T-cell (primary cell): ENCODE results near the gene GALNS. TPM values are rescaled to one million over a fixed set of nuclear protein-coding genes. Genes with fewer than 3 reads are reported as not detected.

Experiments used
- ATAC-seq, 4 experiments: fragments of 200-7000 bp in 3 of 4; fragments of 150-1000 bp in 1 of 4; cut with Tn5 transposase; replicated peaks in 1 of 4; 1 replicate in 3 of 4; 2 replicates in 1 of 4; pipeline ENCODE4 v1.10.0; 2021; ENCODE audit warnings: moderate library complexity in 3 of 4, mild to moderate bottlenecking in 2 of 4, moderate number of reproducible peaks in 1 of 4
- CTCF ChIA-PET, 2 donors: fragments of 300-600 bp; sonication (Branson Sonifier 250); formaldehyde crosslinking; loops; one replicate each; lab custom pipeline; 2022; ENCODE audit warnings: antibody characterized with exemption in 2 of 2; lab: Charles Lee
- POLR2A ChIA-PET, 2 donors: fragments of 300-600 bp; sonication (Branson Sonifier 250); formaldehyde crosslinking; loops; one replicate each; lab custom pipeline; 2022; ENCODE audit warnings: antibody characterized with exemption in 2 of 2; lab: Charles Lee
- DNase-seq, 35 experiments: peaks; one replicate each; pipeline versions ENCODE4 v3.0.0 to v3.0.0-alpha.2; 2013 to 2023
- H3K27ac ChIP-seq: one replicate; pipeline ENCODE4 v1.5.1; 2013; ENCODE audit warnings: low read length
- H3K27me3 ChIP-seq, 2 experiments: replicated peaks in 1 of 2; 1 replicate in 1 of 2; 2 replicates in 1 of 2; pipeline versions ENCODE4 v1.6.1 to v1.7.0; 2013; ENCODE audit warnings: low read length in 1 of 2, mixed read lengths in 1 of 2; ENCODE audit not compliant: control insufficient read depth in 2 of 2, insufficient read depth in 2 of 2; ENCODE audit errors: extremely low read depth in 1 of 2
- H3K36me3 ChIP-seq, 2 donors: 1 replicate in 1 of 2; 2 replicates in 1 of 2; pipeline versions ENCODE4 v1.6.1 to v1.7.0; 2013; ENCODE audit warnings: low read length in 1 of 2; ENCODE audit not compliant: control insufficient read depth in 2 of 2, insufficient read depth in 1 of 2; ENCODE audit errors: extremely low read depth in 1 of 2
- H3K4me1 ChIP-seq, 2 experiments: 1 replicate in 1 of 2; 2 replicates in 1 of 2; pipeline versions ENCODE4 v1.6.1 to v1.7.0; 2013; ENCODE audit warnings: low read length in 2 of 2, mixed read lengths in 1 of 2; ENCODE audit not compliant: insufficient read depth in 2 of 2, control insufficient read depth in 1 of 2; ENCODE audit errors: extremely low read depth in 1 of 2
- H3K4me3 ChIP-seq, 2 donors: 1 replicate in 1 of 2; 2 replicates in 1 of 2; pipeline versions ENCODE4 v1.5.1 to v1.7.0; 2013; ENCODE audit warnings: mild to moderate bottlenecking in 2 of 2, low read length in 1 of 2, moderate library complexity in 1 of 2; ENCODE audit not compliant: control insufficient read depth in 1 of 2; ENCODE audit errors: extremely low read depth in 1 of 2
- H3K9me3 ChIP-seq: 2 replicates; pipeline ENCODE4 v1.7.0; 2013
- H3K27ac Mint-ChIP-seq, 2 donors: one replicate each; pipeline ENCODE4 v1.8.0; 2020 to 2021; ENCODE audit warnings: mild to moderate bottlenecking in 2 of 2, mixed read lengths in 2 of 2
- H3K27me3 Mint-ChIP-seq, 2 donors: one replicate each; pipeline ENCODE4 v1.8.0; 2021 to 2022; ENCODE audit warnings: mixed read lengths in 2 of 2
- H3K36me3 Mint-ChIP-seq: one replicate; pipeline ENCODE4 v1.8.0; 2021; ENCODE audit warnings: mixed read lengths
- H3K4me1 Mint-ChIP-seq, 3 donors: one replicate each; pipeline ENCODE4 v1.8.0; 2020 to 2022; ENCODE audit warnings: mixed read lengths in 3 of 3, mild to moderate bottlenecking in 1 of 3
- H3K4me3 Mint-ChIP-seq, 3 donors: one replicate each; pipeline ENCODE4 v1.8.0; 2020 to 2022; ENCODE audit warnings: mild to moderate bottlenecking in 3 of 3, mixed read lengths in 3 of 3, moderate library complexity in 3 of 3
- H3K9me3 Mint-ChIP-seq, 3 donors: one replicate each; pipeline ENCODE4 v1.8.0; 2020 to 2022; ENCODE audit warnings: mixed read lengths in 3 of 3
- WGBS: methylation state at CpG from one replicate; pipeline ENCODE4 v1.1.5; 2013; ENCODE audit warnings: missing lambda C conversion rate; ENCODE audit not compliant: insufficient coverage; 5-methylcytosine and 5-hydroxymethylcytosine counted together
- total RNA-seq, 35 experiments: library from RNA in 6 of 35; stranded (reverse) in 6 of 35; fragments of 120-200 nt in 1 of 35; gene quantifications; one replicate each; pipeline versions ENCODE4 v1.2.1 to v1.2.4 and lab custom pipeline; 2013 to 2026

Gene GALNS
- total RNA-seq, 5 donors from 2014 or later (not counting 1 experiment from before 2014, with no cell fraction given): 47.6 to 68.4 (median 58.4) TPM

GRCh38 chr16:88869673-88869980, 12.9 kb upstream of the GALNS start:
- H3K4me1 ChIP-seq: no peaks in the 10 kb centered on the region
- Mint-ChIP-seq H3K27me3 (peaks cover 8 to 34% of the 10 kb centered on the region in 2 donors), H3K9me3 (no peaks in the 10 kb centered on the region), H3K36me3 (no peaks in the 10 kb centered on the region), H3K27ac (no peak overlapping the region), H3K4me1 (peaks cover 0 to 6% (median 4%) of the 10 kb centered on the region in 3 donors), H3K4me3 (no peak overlapping the region)
- DNase-seq (no peak), ATAC-seq (no peak)
- CTCF ChIA-PET: no interaction called here
- no peak overlapping the region for H3K27ac ChIP-seq
- no peak overlapping the region for H3K4me3 ChIP-seq
- no peaks in the 10 kb centered on the region for H3K9me3 ChIP-seq
- H3K36me3 ChIP-seq: no peaks in the 10 kb centered on the region
- POLR2A ChIA-PET: no interaction called here
- peaks cover 0 to 54% of the 10 kb centered on the region in 2 experiments for H3K27me3 ChIP-seq
- WGBS: 78% methylated on average over 9 of the region's 9 CpGs

GRCh38 chr16:88868974-88869672, 12.4 kb upstream of the GALNS start:
- H3K36me3 ChIP-seq: no peaks in the 10 kb centered on the region
- H3K4me1 ChIP-seq: no peaks in the 10 kb centered on the region
- WGBS: 91% methylated on average over 26 of the region's 27 CpGs
- ATAC-seq (no peak), DNase-seq (no peak)
- Mint-ChIP-seq H3K36me3 (no peaks in the 10 kb centered on the region), H3K27me3 (peaks cover 8 to 34% of the 10 kb centered on the region in 2 donors), H3K27ac (no peak overlapping the region), H3K4me1 (peaks cover 0 to 6% (median 4%) of the 10 kb centered on the region in 3 donors), H3K4me3 (no peak overlapping the region), H3K9me3 (no peaks in the 10 kb centered on the region)
- H3K4me3 ChIP-seq: no peak overlapping the region
- H3K27me3 ChIP-seq: peaks cover 0 to 54% of the 10 kb centered on the region in 2 experiments
- no peaks in the 10 kb centered on the region for H3K9me3 ChIP-seq
- POLR2A ChIA-PET: no interaction called here
- CTCF ChIA-PET: no interaction called here
- H3K27ac ChIP-seq: no peak overlapping the region

GRCh38 chr16:88867581-88868246, 11.0 kb upstream of the GALNS start:
- CTCF ChIA-PET: interaction anchor here in 1 of 2 donors (0.7 kb wide), 1 partner anchor 19 kb away, joined by 3 read pairs; no protein-coding TSS in a partner anchor
- Histone ChIP-seq H3K36me3 (peaks cover 0 to under 1% of the 10 kb centered on the region in 2 donors), H3K27ac (no peak overlapping the region), H3K4me1 (no peaks in the 10 kb centered on the region), H3K4me3 (no peak overlapping the region), H3K27me3 (peaks cover 0 to 43% of the 10 kb centered on the region in 2 experiments), H3K9me3 (no peaks in the 10 kb centered on the region)
- peaks cover under 1% of the 10 kb centered on the region for H3K36me3 Mint-ChIP-seq
- ATAC-seq (no peak), DNase-seq (no peak)
- POLR2A ChIA-PET: no interaction called here
- WGBS: 91% methylated on average over 19 of the region's 24 CpGs
- no peak overlapping the region for H3K4me3 Mint-ChIP-seq
- H3K4me1 Mint-ChIP-seq: peaks cover 0 to 6% (median 4%) of the 10 kb centered on the region in 3 donors
- no peak overlapping the region for H3K27ac Mint-ChIP-seq
- H3K9me3 Mint-ChIP-seq: no peaks in the 10 kb centered on the region
- H3K27me3 Mint-ChIP-seq: peaks cover 8 to 29% of the 10 kb centered on the region in 2 donors

- no peaks in the 10 kb centered on the region for H3K4me1 ChIP-seq
- H3K27me3 Mint-ChIP-seq: peaks cover 8 to 26% of the 10 kb centered on the region in 2 donors
- peaks cover 2 to 15% of the 10 kb centered on the region in 2 donors for H3K36me3 ChIP-seq
- H3K27ac Mint-ChIP-seq: no peak within 1 kb of the TSS
- WGBS: 90% methylated on average over 6 of the region's 20 CpGs
- no peak within 1 kb of the TSS for H3K27ac ChIP-seq
- DNase-seq (no peak), ATAC-seq (no peak)
- H3K9me3 ChIP-seq: no peaks in the 10 kb centered on the region
- H3K36me3 Mint-ChIP-seq: peaks cover 5% of the 10 kb centered on the region
- H3K4me3 ChIP-seq: no peak within 1 kb of the TSS
- H3K4me3 Mint-ChIP-seq: no peak within 1 kb of the TSS
- H3K9me3 Mint-ChIP-seq: no peaks in the 10 kb centered on the region
- peaks cover 0 to 6% (median 4%) of the 10 kb centered on the region in 3 donors for H3K4me1 Mint-ChIP-seq
- ChIA-PET CTCF (no interaction called here), POLR2A (no interaction called here)
- peaks cover 0 to 31% of the 10 kb centered on the region in 2 experiments for H3K27me3 ChIP-seq
Measured at GRCh38 chr16:88866151-88866920, 9.6 kb upstream of the GALNS start, which contains the start of gene PABPN1L. Gene PABPN1L (minus strand): TSS chr16:88866660. CDS start chr16:88866606, 54 bp downstream.

- Mint-ChIP-seq H3K4me3 (no peak overlapping the region), H3K27ac (no peak overlapping the region), H3K27me3 (peaks cover 3 to 21% of the 10 kb centered on the region in 2 donors), H3K4me1 (peaks cover 0 to 3% (median 3%) of the 10 kb centered on the region in 3 donors), H3K9me3 (no peaks in the 10 kb centered on the region), H3K36me3 (peaks cover 10% of the 10 kb centered on the region)
- ATAC-seq (no peak), DNase-seq (no peak)
- H3K4me1 ChIP-seq: no peaks in the 10 kb centered on the region
- CTCF ChIA-PET: no interaction called here
- H3K27ac ChIP-seq: no peak overlapping the region
- H3K36me3 ChIP-seq: peaks cover 4 to 21% of the 10 kb centered on the region in 2 donors
- 89% methylated on average over 12 of the region's 15 CpGs for WGBS
- H3K9me3 ChIP-seq: no peaks in the 10 kb centered on the region
- H3K27me3 ChIP-seq: peaks cover 0 to 25% of the 10 kb centered on the region in 2 experiments
- POLR2A ChIA-PET: interaction anchor here in 1 of 2 donors (0.6 kb wide), 1 partner anchor 265 kb away, joined by 3 read pairs; no protein-coding TSS in a partner anchor
- H3K4me3 ChIP-seq: no peak overlapping the region
Measured at GRCh38 chr16:88865742-88866141, 9.0 kb upstream of the GALNS start.

- no peak for DNase-seq
- Histone ChIP-seq H3K4me3 (no peak overlapping the region), H3K36me3 (peaks cover 4 to 25% of the 10 kb centered on the region in 2 donors), H3K27me3 (peaks cover 0 to 20% of the 10 kb centered on the region in 2 experiments), H3K4me1 (no peaks in the 10 kb centered on the region), H3K9me3 (no peaks in the 10 kb centered on the region), H3K27ac (no peak overlapping the region)
- H3K4me1 Mint-ChIP-seq: no peaks in the 10 kb centered on the region
- 87% methylated on average over 8 of the region's 14 CpGs for WGBS
- H3K9me3 Mint-ChIP-seq: no peaks in the 10 kb centered on the region
- no peak overlapping the region for H3K27ac Mint-ChIP-seq
- POLR2A ChIA-PET: interaction anchor here in 1 of 2 donors (0.6 kb wide), 1 partner anchor 265 kb away, joined by 3 read pairs; no protein-coding TSS in a partner anchor
- peaks cover 0 to 17% of the 10 kb centered on the region in 2 donors for H3K27me3 Mint-ChIP-seq
- no peak overlapping the region for H3K4me3 Mint-ChIP-seq
- CTCF ChIA-PET: no interaction called here
- peaks cover 11% of the 10 kb centered on the region for H3K36me3 Mint-ChIP-seq
- ATAC-seq: no peak
Measured at GRCh38 chr16:88865310-88865709, 8.6 kb upstream of the GALNS start.
